Ovary (tissue), 9 donors: ENCODE data around the gene MON1B. TPM values are rescaled to one million over a fixed set of nuclear protein-coding genes. Genes with fewer than 3 reads are reported as not detected.
"Not testable (repeated sequence)": the region's sequence is repeated elsewhere in the genome, so short reads cannot be mapped to it uniquely, and the experiment has no call there.

Source experiments
- DNase-seq, 5 donors: peaks; one replicate each; pipeline ENCODE4 v3.0.0-alpha.2; 2019 to 2020
- H3K27ac ChIP-seq, 2 donors: fragments of 200-600 bp; one replicate each; pipeline versions ENCODE4 v1.5.1 to v1.8.0; 2019 to 2022
- H3K27me3 ChIP-seq: fragments of 200-600 bp; one replicate; pipeline ENCODE4 v1.8.0; 2022
- H3K36me3 ChIP-seq: fragments of 200-600 bp; sonication (generic); one replicate; pipeline ENCODE4 v1.5.1; 2019
- H3K4me1 ChIP-seq: one replicate; pipeline ENCODE4 v1.8.1; 2013; ENCODE audit warnings: mild to moderate bottlenecking, moderate library complexity; ENCODE audit not compliant: insufficient read depth
- H3K4me3 ChIP-seq: fragments of 200-600 bp; sonication (generic); one replicate; pipeline ENCODE4 v1.5.1; 2017
- H3K9me3 ChIP-seq, 2 donors: fragments of 200-600 bp in 1 of 2; sonication (generic) in 1 of 2; one replicate each; pipeline versions ENCODE4 v1.5.1 to v1.8.1; 2013 to 2019; ENCODE audit warnings: mild to moderate bottlenecking in 1 of 2, moderate library complexity in 1 of 2
- CTCF ChIP-seq, 3 donors: fragments of 450-650 bp in 2 of 3; fragments of 200-600 bp in 1 of 3; IDR thresholded peaks; one replicate each; pipeline versions ENCODE4 v1.5.1 to v1.8.0; 2016 to 2022; ENCODE audit warnings: antibody characterized with exemption in 3 of 3, mild to moderate bottlenecking in 1 of 3
- EP300 ChIP-seq: sonication (generic); formaldehyde crosslinking; IDR thresholded peaks from one replicate; pipeline ENCODE4 v1.6.1; 2017; ENCODE audit warnings: antibody characterized with exemption
- POLR2A ChIP-seq: fragments of 450-650 bp; IDR thresholded peaks from one replicate; pipeline ENCODE4 v1.6.1; 2017; ENCODE audit warnings: antibody characterized with exemption, mild to moderate bottlenecking, moderate library complexity
- WGBS, 3 donors: extraction: QIAGEN DNeasy Blood & Tissue Kit in 1 of 3; methylation state at CpG; one replicate each; pipeline versions ENCODE4 v1.1.5 to v1.1.7; 2013 to 2017; 5-methylcytosine and 5-hydroxymethylcytosine counted together
- intact Hi-C, 4 donors: fragments of 100-400 bp; cut with DNase I; formaldehyde crosslinking; loops; one replicate each; pipeline versions ENCODE4 v1.11.0 to v1.15.1; 2022 to 2023
- polyA plus RNA-seq, 2 donors: library from polyadenylated mRNA; stranded (reverse); fragments of 200-250 nt in 1 of 2; fragments of 350-450 nt in 1 of 2; fragmentation: Illumina TruSeq in 1 of 2; extraction: RNeasy Lipid Tissue Mini Kit (QIAGEN cat#74804) in 1 of 2; gene quantifications; one replicate each; pipeline ENCODE4 v1.2.3, GENCODE V29; 2013 to 2014
- total RNA-seq, 7 donors: library from RNA; depleted of rRNA in 2 of 7; stranded (reverse); fragments of >200 nt in 2 of 7; fragmentation: NEBNext Ultra II Directional in 3 of 7; extraction: Animal tissue kit (Norgen Biotek cat#: 25700) in 3 of 7; gene quantifications; one replicate each; pipeline versions ENCODE4 v1.1.0 to v1.2.4, GENCODE V29; 2016 to 2023
- donor health status: DM: no; HTN: no; CAD: no; lungs with moderate emphysema.
- donor health status: DM: no; HTN: no; CAD: no.
- donor health status: Bipolar disorder and iron deficiency.
- donor health status: DM: yes; HTN: yes; CAD: no.
- donor health status: DM: no; HTN: no; CAD: no.
- donor health status: DM: yes; HTN: yes; CAD: no.

Gene MON1B
- total and polyA plus RNA-seq, 9 donors: 11.8 to 42.1 (median 24.5) TPM

GRCh38 chr16:77238593-77238992 lies 47.6 kb downstream of the MON1B start:
- 80 to 87% (median 81%) methylated on average over 5 of the region's 5 CpGs for WGBS, 3 donors
- Histone ChIP-seq H3K27me3 (no peaks in the 10 kb centered on the region), H3K9me3 (no peaks in the 10 kb centered on the region), H3K4me1 (no peaks in the 10 kb centered on the region), H3K36me3 (no peaks in the 10 kb centered on the region), H3K27ac (no peak overlapping the region), H3K4me3 (no peak overlapping the region)
- TF ChIP-seq CTCF (IDR thresholded peaks at IDR 0.05) (no peak), EP300 (no peak), POLR2A (no peak)
- intact Hi-C loops: loop anchor here (5.0 to 10.0 kb wide), 3 partner anchors 344 to 349 kb away; no protein-coding TSS in a partner anchor
- DNase-seq: no peak

GRCh38 chr16:77242471-77242870 lies 51.5 kb downstream of the MON1B start:
- H3K4me3 ChIP-seq, DNase-seq, H3K27ac ChIP-seq, H3K9me3 ChIP-seq, intact Hi-C loops, H3K4me1 ChIP-seq, H3K36me3 ChIP-seq, H3K27me3 ChIP-seq: not testable (repeated sequence)
- WGBS, 3 donors: 93 to 96% (median 95%) methylated on average over 5 of the region's 5 CpGs

- intact Hi-C loops: no loop called here
- WGBS, 3 donors: 85 to 96% (median 94%) methylated on average over 2 of the region's 2 CpGs
- Histone ChIP-seq H3K9me3 (no peaks in the 10 kb centered on the region), H3K27ac (no peak overlapping the region), H3K27me3 (no peaks in the 10 kb centered on the region), H3K36me3 (no peaks in the 10 kb centered on the region), H3K4me1 (no peaks in the 10 kb centered on the region), H3K4me3 (no peak overlapping the region)
- no peak for TF ChIP-seq POLR2A
- no peak for TF ChIP-seq CTCF (IDR thresholded peaks at IDR 0.05)
- no peak for DNase-seq
Observed at GRCh38 chr16:77246150-77246549, 55.2 kb downstream of the MON1B start.

- Histone ChIP-seq H3K36me3 (no peaks in the 10 kb centered on the region), H3K4me3 (no peak overlapping the region), H3K4me1 (no peaks in the 10 kb centered on the region), H3K27me3 (no peaks in the 10 kb centered on the region), H3K27ac (no peak overlapping the region), H3K9me3 (no peaks in the 10 kb centered on the region)
- intact Hi-C loops: no loop called here
- no peak for DNase-seq
- WGBS, 3 donors: 69 to 73% (median 70%) methylated on average over 4 of the region's 4 CpGs
- TF ChIP-seq CTCF (IDR thresholded peaks at IDR 0.05): no peak
- no peak for TF ChIP-seq POLR2A
- no peak for TF ChIP-seq EP300
Observed at GRCh38 chr16:77250400-77250799, 59.4 kb downstream of the MON1B start.

Other genes with a start within 250 kb of the MON1B start
- 10 to 100 TPM in 4 of 7 donors, 1 to 10 TPM in 3; 4.4 to 56.0 (median 12.1) TPM for gene SYCE1L, start 8.2 kb downstream of the MON1B start, total RNA-seq
- gene SYCE1L, start 8.2 kb downstream of the MON1B start, polyA plus RNA-seq: 1 to 10 TPM in 1 of 2 donors, not detected in 1; 5.6 TPM
- gene ADAMTS18, start 243.8 kb downstream of the MON1B start, total RNA-seq: 1 to 10 TPM in 2 of 7 donors, under 1 TPM in 4, not detected in 1; 0.05 to 2.3 (median 0.60) TPM
- gene ADAMTS18, start 243.8 kb downstream of the MON1B start, polyA plus RNA-seq: under 1 TPM; 0.82 to 1.00 TPM